Activated CD8-positive, alpha-beta memory T cell treated with anti-CD3 and anti-CD28 coated beads, Interleukin-2, amount 50 U/mL, for 48 hours (primary cell): ENCODE measurements around the gene CTNNA2.

Experiments
- DNase-seq: peaks from one replicate; pipeline ENCODE4 v3.0.0-alpha.2; 2020

The CTNNA2 gene

DNA sequence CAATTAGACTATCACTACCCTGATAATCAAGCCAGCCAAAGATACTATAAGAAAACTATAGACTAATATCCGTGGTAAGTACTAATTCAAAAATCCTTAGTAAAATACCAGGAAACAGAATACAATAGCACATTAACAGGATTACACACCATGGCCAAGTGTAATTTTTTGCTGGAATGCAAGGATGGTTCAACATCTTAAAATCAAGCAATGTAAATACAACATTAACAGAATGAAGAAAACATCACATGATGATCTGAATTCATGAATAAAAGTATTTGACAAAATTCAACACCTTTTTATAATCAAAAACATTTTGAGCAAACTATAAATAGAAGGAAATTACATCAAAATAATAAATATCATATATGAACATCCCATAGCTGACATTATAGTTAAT lies 1142.4 kb downstream of the CTNNA2 start:
- DNase-seq, result no peak

DNA sequence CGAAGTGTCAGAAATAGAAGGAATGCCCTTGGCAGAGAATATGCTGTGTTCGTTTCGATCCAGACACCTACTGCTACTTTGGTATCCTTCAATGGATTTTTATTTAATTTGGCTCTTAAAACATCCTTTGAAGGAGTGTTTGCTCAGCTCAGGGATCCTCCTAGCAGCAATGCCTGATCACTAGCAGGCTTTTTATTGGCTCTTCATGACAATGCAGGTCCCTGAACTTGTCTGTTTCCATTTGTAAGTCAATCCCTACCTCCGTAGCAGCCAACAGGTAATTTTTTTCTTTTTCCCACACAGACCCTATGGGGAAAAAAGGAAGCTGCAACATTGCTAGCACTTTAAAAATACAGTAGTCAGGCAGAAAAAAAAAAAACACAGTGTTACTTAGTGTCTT lies 1157.9 kb downstream of the CTNNA2 start:
- no peak for DNase-seq

DNA sequence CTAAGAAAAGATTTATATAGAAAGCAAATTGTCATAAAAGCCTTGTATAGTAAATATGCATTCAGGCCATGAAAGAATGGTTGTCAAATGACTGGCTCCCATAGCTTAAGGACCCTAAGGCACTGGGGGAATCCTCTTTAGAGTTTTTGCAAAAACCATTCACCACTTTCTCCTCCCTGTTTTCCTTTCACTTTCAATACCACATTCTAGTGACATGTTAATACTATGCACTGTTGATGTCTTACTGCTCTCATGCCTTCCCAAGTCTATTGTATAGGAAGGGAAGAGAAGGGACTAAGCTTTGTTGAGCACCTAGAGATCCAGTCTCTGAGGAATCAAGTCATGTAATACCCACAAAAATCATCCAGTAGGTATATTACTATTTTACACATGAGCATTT lies 1174.7 kb downstream of the CTNNA2 start:
- no peak for DNase-seq

DNA sequence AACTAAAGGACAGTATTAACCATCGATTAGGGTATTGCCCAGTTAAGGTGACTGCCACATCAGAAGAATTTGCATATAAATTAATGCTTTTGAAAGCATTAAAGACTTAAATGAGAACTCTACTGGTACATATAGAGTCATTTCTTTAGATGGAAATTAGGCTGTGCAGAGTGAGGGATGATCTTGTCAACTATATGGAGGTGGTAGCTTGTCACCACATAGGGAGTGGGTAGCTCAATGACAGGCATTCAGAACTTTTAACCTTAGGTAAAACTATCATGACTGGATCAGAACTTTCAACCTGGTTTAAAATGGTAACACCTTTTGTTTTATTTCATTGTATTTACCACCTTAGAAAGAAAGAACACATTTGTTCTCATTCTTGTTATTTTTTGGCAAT lies 1176.3 kb downstream of the CTNNA2 start:
- DNase-seq, result no peak
